ENCODE measurements around the gene GSTO1. TPM values are rescaled to one million over a fixed set of nuclear protein-coding genes. Genes with fewer than 3 reads are reported as not detected.

Gene GSTO1
- polyA plus RNA-seq, 3 donors: 131 to 581 (median 495) TPM

DNA sequence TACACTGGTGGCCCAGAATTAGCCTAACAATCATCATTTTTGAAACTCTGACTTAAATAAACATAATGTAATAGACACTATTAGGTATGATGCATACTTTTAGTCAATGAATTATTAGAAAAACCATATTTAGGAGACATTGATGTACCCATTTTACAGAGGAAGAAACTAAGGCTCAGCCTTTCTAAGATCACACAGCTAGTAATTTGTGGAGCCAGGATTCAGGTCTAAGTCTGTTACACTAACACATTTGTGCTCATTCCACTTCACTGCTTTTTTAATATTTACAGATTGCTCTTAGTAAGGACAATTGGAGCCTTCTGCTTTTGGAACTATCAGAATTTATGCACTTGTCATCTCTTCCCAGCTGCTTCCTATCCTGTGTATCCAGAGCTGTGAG lies 31.4 kb upstream of the GSTO1 start:
- no peak overlapping the region for H3K4me3 ChIP-seq (replicated peaks in 1 of 3; ENCODE audit: low read depth in 2 of 3, low read length in 3 of 3)
- Mint-ChIP-seq H3K36me3 (no peaks in the 10 kb centered on the region), H3K9me3 (peaks cover 0 to 1% (median 0%) of the 10 kb centered on the region in 7 donors), H3K27ac (no peak overlapping the region), H3K4me1 (peaks cover 12% of the 10 kb centered on the region), H3K27me3 (ENCODE audit: low read depth in 3 of 3) (peaks cover 7 to 10% (median 8%) of the 10 kb centered on the region in 3 donors), H3K4me3 (no peak overlapping the region)
- H2AFZ ChIP-seq (ENCODE audit: insufficient read depth, low read depth, low read length, poor library complexity, severe bottlenecking): no peak overlapping the region
- DNase-seq: no peak
- H3K36me3 ChIP-seq (replicated peaks in 1 of 2; ENCODE audit: control insufficient read depth in 1 of 2, insufficient read depth in 2 of 2, low read length in 2 of 2): no peaks in the 10 kb centered on the region
- no peak overlapping the region for H3K27ac ChIP-seq (ENCODE audit: low read depth in 1 of 2, low read length in 2 of 2)
- H3K9me3 ChIP-seq (replicated peaks in 1 of 2; ENCODE audit: control insufficient read depth in 1 of 2, insufficient read depth in 1 of 2, low read length in 2 of 2): no peaks in the 10 kb centered on the region
- H4K20me1 ChIP-seq (ENCODE audit: insufficient read depth, low read length): no peaks in the 10 kb centered on the region
- no peak for TF ChIP-seq CTCF (IDR thresholded peaks at IDR 0.05)
- H3K4me1 ChIP-seq (ENCODE audit: control insufficient read depth in 1 of 2, insufficient read depth in 2 of 2, low read length in 2 of 2): peaks cover 0 to 5% of the 10 kb centered on the region in 2 donors
- H3K4me2 ChIP-seq (replicated peaks; ENCODE audit: extremely low read depth, low read length, poor library complexity, severe bottlenecking): no peak overlapping the region
- H3K79me2 ChIP-seq (ENCODE audit: insufficient read depth, low read length): no peaks in the 10 kb centered on the region
- no peak overlapping the region for H3K9ac ChIP-seq (ENCODE audit: insufficient read depth, low read length, poor library complexity, severe bottlenecking)
- no peaks in the 10 kb centered on the region for H3K27me3 ChIP-seq (ENCODE audit: control insufficient read depth in 2 of 2, insufficient read depth in 2 of 2, low read length in 2 of 2)
- intact Hi-C loops (cut with micrococcal nuclease): no loop called here

DNA sequence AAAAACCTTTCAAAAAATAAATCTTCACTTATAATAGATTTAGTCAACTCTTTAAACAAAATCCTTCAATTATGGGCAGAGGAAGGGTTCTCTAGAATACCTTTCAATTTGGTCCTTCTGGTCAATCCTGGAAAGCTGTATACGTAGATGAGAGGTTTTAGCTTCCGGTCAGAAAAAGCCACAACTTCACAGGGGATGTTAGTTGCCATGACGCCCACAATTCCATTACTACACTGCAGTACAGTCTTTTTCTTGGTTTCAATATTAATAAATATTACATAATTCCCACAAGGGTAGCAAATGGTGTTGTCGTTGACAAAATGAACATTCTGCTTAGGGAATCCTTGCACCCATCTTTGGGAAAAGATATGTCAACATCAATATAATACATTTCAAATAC lies 24.2 kb upstream of the GSTO1 start:
- DNase-seq: no peak
- no peak overlapping the region for H3K27ac Mint-ChIP-seq
- H3K4me1 Mint-ChIP-seq: peaks cover 7% of the 10 kb centered on the region
- WGBS (ENCODE audit: insufficient coverage): no CpG with 5 or more reads among the region's 4 CpGs
- Histone ChIP-seq H3K9ac (ENCODE audit: insufficient read depth, low read length, poor library complexity, severe bottlenecking) (no peak overlapping the region), H3K4me1 (ENCODE audit: control insufficient read depth in 1 of 2, insufficient read depth in 2 of 2, low read length in 2 of 2) (peaks cover 11 to 12% of the 10 kb centered on the region in 2 donors), H3K27me3 (ENCODE audit: control insufficient read depth in 2 of 2, insufficient read depth in 2 of 2, low read length in 2 of 2) (peaks cover 8 to 19% of the 10 kb centered on the region in 2 donors), H3K36me3 (replicated peaks in 1 of 2; ENCODE audit: control insufficient read depth in 1 of 2, insufficient read depth in 2 of 2, low read length in 2 of 2) (no peaks in the 10 kb centered on the region), H3K9me3 (replicated peaks in 1 of 2; ENCODE audit: control insufficient read depth in 1 of 2, insufficient read depth in 1 of 2, low read length in 2 of 2) (peaks cover 0 to 8% of the 10 kb centered on the region in 2 donors), H3K4me2 (replicated peaks; ENCODE audit: extremely low read depth, low read length, poor library complexity, severe bottlenecking) (no peak overlapping the region), H4K20me1 (ENCODE audit: insufficient read depth, low read length) (no peaks in the 10 kb centered on the region), H3K79me2 (ENCODE audit: insufficient read depth, low read length) (no peaks in the 10 kb centered on the region), H2AFZ (ENCODE audit: insufficient read depth, low read depth, low read length, poor library complexity, severe bottlenecking) (no peak overlapping the region), H3K4me3 (replicated peaks in 1 of 3; ENCODE audit: low read depth in 2 of 3, low read length in 3 of 3) (no peak overlapping the region), H3K27ac (ENCODE audit: low read depth in 1 of 2, low read length in 2 of 2) (no peak overlapping the region)
- TF ChIP-seq CTCF (IDR thresholded peaks at IDR 0.05): no peak
- peaks cover 0 to 8% (median 3%) of the 10 kb centered on the region in 7 donors for H3K9me3 Mint-ChIP-seq
- no peaks in the 10 kb centered on the region for H3K36me3 Mint-ChIP-seq
- intact Hi-C loops (cut with micrococcal nuclease): loop anchor here (5.0 to 10.0 kb wide), 4 partner anchors 37 to 316 kb away; partner anchors contain the start of genes CFAP58 (in 1 of the 2), GSTO2 (in 1 of the 2) and STN1 (in 1 of the 2)
- no peak overlapping the region for H3K4me3 Mint-ChIP-seq
- H3K27me3 Mint-ChIP-seq (ENCODE audit: low read depth in 3 of 3): peaks cover 12 to 23% (median 23%) of the 10 kb centered on the region in 3 donors
